Mucosa of stomach (tissue), 1 donor: Measurements from ENCODE around the gene ZPR1.

Source experiments
- H3K27me3 ChIP-seq: one replicate; pipeline ENCODE4 v1.7.0; 2013; ENCODE audit warnings: mild to moderate bottlenecking, low read length; ENCODE audit not compliant: control insufficient read depth, insufficient read depth
- H3K36me3 ChIP-seq: one replicate; pipeline ENCODE4 v1.7.0; 2013; ENCODE audit warnings: low read length; ENCODE audit not compliant: control insufficient read depth, insufficient read depth
- H3K4me1 ChIP-seq: one replicate; pipeline ENCODE4 v1.7.0; 2013; ENCODE audit warnings: mild to moderate bottlenecking, low read length; ENCODE audit not compliant: control insufficient read depth, insufficient read depth
- H3K4me3 ChIP-seq: one replicate; pipeline ENCODE4 v1.7.0; 2013; ENCODE audit warnings: low read length
- H3K9ac ChIP-seq: one replicate; pipeline ENCODE4 v1.7.0; 2013; ENCODE audit warnings: mild to moderate bottlenecking, low read length, moderate library complexity
- H3K9me3 ChIP-seq: one replicate; pipeline ENCODE4 v1.7.0; 2013; ENCODE audit warnings: mild to moderate bottlenecking, low read length, moderate library complexity; ENCODE audit not compliant: control insufficient read depth
- donor health status: Pancreatic carcinoma.

The ZPR1 gene

DNA sequence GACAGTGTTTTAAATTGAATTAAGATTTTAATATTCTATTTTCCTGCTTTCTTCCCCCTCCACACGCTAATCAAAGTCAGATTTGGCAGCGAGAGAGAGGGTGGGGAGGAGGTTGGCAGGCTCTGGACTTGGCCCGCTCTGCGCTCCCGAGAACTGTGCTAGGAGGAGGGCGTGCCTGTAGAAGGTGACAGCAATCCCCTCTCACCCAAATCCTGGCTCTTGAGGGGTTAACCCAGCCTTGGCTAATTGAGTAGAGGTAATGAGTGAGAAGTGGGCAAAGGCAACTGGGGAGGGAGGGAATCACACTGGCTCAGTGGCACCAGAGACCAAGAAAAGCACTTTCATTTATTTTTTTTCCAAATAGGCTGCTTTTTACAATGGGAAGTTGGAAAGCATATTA lies 57.2 kb downstream of the ZPR1 start:
- Histone ChIP-seq H3K9ac (no peak overlapping the region), H3K27me3 (peaks cover 28% of the 10 kb centered on the region), H3K4me3 (no peak overlapping the region), H3K9me3 (no peaks in the 10 kb centered on the region), H3K4me1 (peaks cover 24% of the 10 kb centered on the region), H3K36me3 (no peaks in the 10 kb centered on the region)

DNA sequence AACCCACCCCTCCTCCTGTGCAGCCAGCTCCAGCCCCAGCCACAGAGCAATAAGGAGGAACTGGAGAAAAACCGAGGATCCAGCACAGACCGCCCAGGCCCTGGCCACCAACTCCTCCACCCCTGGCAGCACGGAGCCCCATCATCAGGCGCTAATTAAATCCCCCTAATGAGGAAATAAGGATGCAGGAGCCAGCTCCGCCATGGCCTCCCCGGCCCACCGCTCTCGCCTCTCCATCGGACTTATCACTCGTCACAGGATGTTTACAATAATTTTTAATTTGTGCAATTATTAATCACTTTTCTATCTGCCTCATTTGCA lies 57.6 kb downstream of the ZPR1 start:
- Histone ChIP-seq H3K9ac (no peak overlapping the region), H3K4me3 (no peak overlapping the region), H3K9me3 (no peaks in the 10 kb centered on the region), H3K36me3 (no peaks in the 10 kb centered on the region), H3K4me1 (peaks cover 24% of the 10 kb centered on the region), H3K27me3 (peaks cover 28% of the 10 kb centered on the region)

DNA sequence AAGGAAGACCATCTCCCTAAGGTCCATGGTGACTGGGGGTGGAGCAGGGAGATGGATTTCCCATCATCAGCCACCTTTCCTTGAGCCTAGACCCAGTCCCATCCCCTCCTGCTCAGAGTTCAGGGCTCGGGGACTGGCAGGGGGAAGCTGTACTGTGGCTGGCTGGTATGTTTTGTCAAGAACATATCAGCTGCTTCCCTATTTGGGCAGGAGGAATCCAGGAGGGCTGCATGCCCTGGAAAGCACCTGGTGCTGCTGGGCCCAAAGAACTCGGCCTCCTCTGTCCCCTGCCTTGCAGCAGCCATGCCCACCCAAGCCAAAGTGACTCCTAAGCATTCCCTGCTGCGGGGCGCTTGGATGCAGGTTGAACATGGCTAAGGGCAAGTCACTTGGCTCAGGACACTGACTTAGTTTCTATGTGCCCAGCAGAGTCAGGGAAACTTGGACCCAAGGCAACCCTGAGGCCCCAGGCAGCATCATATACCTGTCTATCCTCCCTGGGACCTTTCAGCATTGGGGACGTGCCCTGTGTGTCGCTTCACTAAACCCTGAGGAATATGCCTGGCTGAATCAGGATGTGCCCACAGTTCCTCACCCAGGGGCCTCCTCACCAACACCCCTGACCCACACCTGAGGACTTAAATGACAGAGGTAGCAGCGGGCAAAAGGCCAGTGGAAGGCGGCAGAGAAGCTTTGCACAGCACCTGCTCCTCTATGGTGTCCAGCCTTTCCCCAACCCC lies 58.2 kb downstream of the ZPR1 start:
- Histone ChIP-seq H3K9ac (no peak overlapping the region), H3K9me3 (no peaks in the 10 kb centered on the region), H3K4me1 (peaks cover 24% of the 10 kb centered on the region), H3K27me3 (peaks cover 28% of the 10 kb centered on the region), H3K4me3 (no peak overlapping the region), H3K36me3 (no peaks in the 10 kb centered on the region)

- peaks cover 31% of the 10 kb centered on the region for H3K27me3 ChIP-seq
- H3K4me1 ChIP-seq = peaks cover 24% of the 10 kb centered on the region
- no peak overlapping the region for H3K4me3 ChIP-seq
- H3K36me3 ChIP-seq = no peaks in the 10 kb centered on the region
- H3K9ac ChIP-seq = no peak overlapping the region
- no peaks in the 10 kb centered on the region for H3K9me3 ChIP-seq
These were observed 59.8 kb downstream of the ZPR1 start for GRCh38 chr11:116727990-116728389.

GRCh38 chr11:116725434-116726221 lies 62.2 kb downstream of the ZPR1 start:
- Histone ChIP-seq H3K4me3 (no peak overlapping the region), H3K9ac (no peak overlapping the region), H3K9me3 (no peaks in the 10 kb centered on the region), H3K4me1 (peaks cover 6% of the 10 kb centered on the region), H3K27me3 (peaks cover 12% of the 10 kb centered on the region), H3K36me3 (no peaks in the 10 kb centered on the region)

DNA sequence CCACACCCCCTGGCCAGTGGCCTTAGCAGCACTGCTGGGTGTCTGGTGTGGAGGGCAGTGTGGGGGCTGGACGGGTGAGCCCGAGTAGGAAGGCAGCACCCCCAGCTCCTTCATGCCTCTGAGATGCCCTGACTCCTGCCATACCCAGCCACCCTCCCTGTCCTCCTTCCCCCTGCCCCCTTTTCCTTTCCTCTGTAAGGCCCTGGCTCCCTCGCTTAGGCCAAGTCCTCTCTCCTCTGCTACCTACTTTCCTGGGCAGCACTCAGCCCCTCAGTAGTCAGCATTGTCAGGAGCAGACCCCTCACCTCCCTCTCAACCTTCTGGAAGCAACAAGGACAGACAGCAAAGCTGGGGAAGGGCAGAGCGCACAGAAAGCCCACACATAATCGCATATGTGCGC lies 63.0 kb downstream of the ZPR1 start:
- Histone ChIP-seq H3K4me1 (no peaks in the 10 kb centered on the region), H3K9ac (no peak overlapping the region), H3K4me3 (no peak overlapping the region), H3K9me3 (no peaks in the 10 kb centered on the region), H3K27me3 (peaks cover 10% of the 10 kb centered on the region), H3K36me3 (no peaks in the 10 kb centered on the region)
